ENCODE results near the gene OTX2. TPM values are rescaled to one million over a fixed set of nuclear protein-coding genes. Genes with fewer than 3 reads are reported as not detected.

Gene OTX2
- total RNA-seq, 2 experiments from 2014 or later, result not detected

DNA sequence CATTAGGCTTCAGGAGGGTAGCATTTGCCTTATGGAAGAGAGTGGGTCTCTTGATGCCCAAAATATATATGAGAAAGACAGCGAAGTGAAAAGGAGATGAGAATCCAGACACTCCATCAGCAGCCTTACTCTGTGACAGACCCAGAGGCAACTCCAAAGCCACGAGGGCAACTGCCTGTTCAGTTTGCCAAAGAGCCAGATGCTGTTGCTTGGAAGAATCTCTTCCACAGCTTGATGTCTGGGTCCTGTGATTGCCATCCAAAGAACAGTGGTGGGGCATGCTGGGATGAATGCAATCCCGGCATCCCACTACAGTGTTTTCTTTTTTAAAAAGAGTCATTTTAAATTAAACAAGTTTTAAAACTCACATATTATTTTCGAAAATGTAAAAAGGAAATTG is 10.9 kb upstream of the OTX2 start:
- TF ChIP-seq CTCF (IDR thresholded peaks at IDR 0.05), result no peak
- no peak overlapping the region for H3K27ac ChIP-seq (ENCODE audit: low read depth in 1 of 2, low read length in 2 of 2)
- no peaks in the 10 kb centered on the region for H3K36me3 Mint-ChIP-seq (ENCODE audit: low read depth)
- no peaks in the 10 kb centered on the region for H3K36me3 ChIP-seq (ENCODE audit: insufficient read depth, low read length)
- intact Hi-C loops (cut with DNase I, micrococcal nuclease), result no loop called here
- H3K4me3 Mint-ChIP-seq, result no peak overlapping the region
- peaks cover 14 to 37% of the 10 kb centered on the region in 2 experiments for H3K27me3 ChIP-seq (ENCODE audit: control insufficient read depth in 1 of 2, insufficient read depth in 2 of 2, low read length in 2 of 2)
- H3K9me3 Mint-ChIP-seq, result no peaks in the 10 kb centered on the region
- H3K4me1 ChIP-seq (ENCODE audit: insufficient read depth, low read length), result no peaks in the 10 kb centered on the region
- POLR2A ChIA-PET, result no interaction called here
- no peak overlapping the region for H3K27ac Mint-ChIP-seq
- DNase-seq (no peak), ATAC-seq (ENCODE audit: poor library complexity) (no peak)
- no peak overlapping the region for H3K4me3 ChIP-seq (ENCODE audit: low read length)
- no peaks in the 10 kb centered on the region for H3K4me1 Mint-ChIP-seq (ENCODE audit: low read depth)
- H3K9me3 ChIP-seq (ENCODE audit: control insufficient read depth in 1 of 2, insufficient read depth in 1 of 2, low read length in 2 of 2), result peaks cover 0 to 18% of the 10 kb centered on the region in 2 experiments
- H3K27me3 Mint-ChIP-seq, result peaks cover 74% of the 10 kb centered on the region
- CTCF ChIA-PET, result no interaction called here

DNA sequence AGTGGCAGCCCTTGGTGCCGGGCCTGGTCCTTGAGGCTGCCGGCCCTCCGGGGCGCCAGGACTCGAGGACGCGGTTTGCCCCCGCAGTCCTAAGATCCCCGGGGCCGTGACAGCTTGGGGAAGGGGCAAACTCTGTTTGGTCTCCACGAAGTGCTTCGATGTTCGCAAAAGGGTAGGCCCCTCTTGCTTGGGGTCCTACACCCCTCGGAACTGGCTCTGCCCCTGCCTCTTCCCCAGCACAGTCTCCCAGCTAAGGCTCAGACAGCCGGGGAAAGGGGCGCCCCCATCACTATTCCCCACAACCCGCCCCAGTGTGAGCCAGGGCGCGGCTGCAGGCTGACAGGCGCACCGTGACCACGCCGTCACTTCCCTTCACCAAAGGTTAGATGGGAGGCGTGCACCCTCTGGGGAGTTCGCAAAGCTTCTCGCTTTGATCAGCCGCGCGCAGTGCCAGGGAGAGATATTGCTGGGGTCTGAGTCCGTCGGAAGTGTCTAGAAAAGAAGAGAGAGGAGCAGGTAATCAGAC is 7.2 kb upstream of the OTX2 start:
- no peak overlapping the region for H3K4me3 ChIP-seq (ENCODE audit: low read length)
- H3K27me3 Mint-ChIP-seq, result peaks cover 86% of the 10 kb centered on the region
- CTCF ChIA-PET, result no interaction called here
- no peaks in the 10 kb centered on the region for H3K4me1 ChIP-seq (ENCODE audit: insufficient read depth, low read length)
- TF ChIP-seq CTCF (IDR thresholded peaks at IDR 0.05), result no peak
- no peak for DNase-seq
- H3K36me3 Mint-ChIP-seq (ENCODE audit: low read depth), result no peaks in the 10 kb centered on the region
- no peak overlapping the region for H3K4me3 Mint-ChIP-seq
- no peaks in the 10 kb centered on the region for H3K36me3 ChIP-seq (ENCODE audit: insufficient read depth, low read length)
- no peaks in the 10 kb centered on the region for H3K4me1 Mint-ChIP-seq (ENCODE audit: low read depth)
- ATAC-seq (ENCODE audit: poor library complexity), result no peak
- intact Hi-C loops (cut with DNase I, micrococcal nuclease), result no loop called here
- no peaks in the 10 kb centered on the region for H3K9me3 Mint-ChIP-seq
- H3K9me3 ChIP-seq (ENCODE audit: control insufficient read depth in 1 of 2, insufficient read depth in 1 of 2, low read length in 2 of 2), result peaks cover 0 to 18% of the 10 kb centered on the region in 2 experiments
- H3K27ac Mint-ChIP-seq, result no peak overlapping the region
- POLR2A ChIA-PET, result no interaction called here
- H3K27ac ChIP-seq (ENCODE audit: low read depth in 1 of 2, low read length in 2 of 2), result no peak overlapping the region
- peaks cover 31 to 68% of the 10 kb centered on the region in 2 experiments for H3K27me3 ChIP-seq (ENCODE audit: control insufficient read depth in 1 of 2, insufficient read depth in 2 of 2, low read length in 2 of 2)

DNA sequence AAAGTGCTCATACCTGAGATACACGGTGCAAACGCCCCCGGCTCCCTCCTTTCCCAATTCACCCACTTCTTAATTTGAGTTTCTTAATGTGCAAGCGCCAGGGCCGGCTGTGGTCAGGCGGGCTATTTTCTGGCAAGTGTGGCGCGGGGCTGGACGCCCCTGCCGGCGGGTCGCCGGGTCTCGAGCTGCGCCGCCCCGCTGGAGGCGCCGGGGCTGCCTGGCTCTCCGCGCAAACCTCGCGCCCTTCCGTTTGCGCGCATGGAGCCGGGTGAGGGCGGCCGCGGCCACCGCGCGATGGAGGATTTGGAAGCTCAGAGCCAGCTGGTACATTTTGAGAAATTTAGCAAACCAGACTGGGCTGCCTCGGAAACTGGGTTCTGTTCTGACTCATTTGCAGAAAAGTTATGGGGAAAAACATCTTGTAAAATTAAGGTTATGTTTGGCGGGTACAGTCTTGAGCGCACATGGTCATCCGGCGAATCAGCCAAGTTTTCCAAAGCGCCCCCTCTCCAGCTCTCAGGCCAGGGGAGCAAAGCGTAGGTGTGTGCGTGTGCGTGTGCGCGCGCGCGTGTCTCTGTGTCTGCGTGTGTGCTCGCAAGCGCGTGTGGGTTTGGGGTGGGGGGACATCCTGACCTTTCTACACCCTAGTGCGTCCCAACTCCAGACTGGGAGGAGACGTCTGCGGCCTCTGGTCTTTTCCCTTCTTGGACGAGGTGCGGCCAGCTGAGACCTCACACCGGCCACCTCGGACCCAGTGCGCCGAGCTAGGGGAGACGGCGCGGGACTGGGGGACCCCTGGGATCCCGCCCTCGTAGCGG is 6.5 kb upstream of the OTX2 start:
- Mint-ChIP-seq H3K4me3 (no peak overlapping the region), H3K27me3 (peaks cover 83% of the 10 kb centered on the region), H3K36me3 (ENCODE audit: low read depth) (no peaks in the 10 kb centered on the region), H3K27ac (no peak overlapping the region), H3K4me1 (ENCODE audit: low read depth) (no peaks in the 10 kb centered on the region), H3K9me3 (no peaks in the 10 kb centered on the region)
- H3K9me3 ChIP-seq (ENCODE audit: control insufficient read depth in 1 of 2, insufficient read depth in 1 of 2, low read length in 2 of 2), result peaks cover 0 to 24% of the 10 kb centered on the region in 2 experiments
- no peak for DNase-seq
- TF ChIP-seq CTCF (IDR thresholded peaks at IDR 0.05), result no peak
- ChIA-PET POLR2A (no interaction called here), CTCF (no interaction called here)
- no peaks in the 10 kb centered on the region for H3K4me1 ChIP-seq (ENCODE audit: insufficient read depth, low read length)
- H3K27me3 ChIP-seq (ENCODE audit: control insufficient read depth in 1 of 2, insufficient read depth in 2 of 2, low read length in 2 of 2), result peaks cover 35 to 73% of the 10 kb centered on the region in 2 experiments
- no peak overlapping the region for H3K4me3 ChIP-seq (ENCODE audit: low read length)
- no peaks in the 10 kb centered on the region for H3K36me3 ChIP-seq (ENCODE audit: insufficient read depth, low read length)
- intact Hi-C loops (cut with DNase I, micrococcal nuclease), result no loop called here
- no peak for ATAC-seq (ENCODE audit: poor library complexity)
- H3K27ac ChIP-seq (ENCODE audit: low read depth in 1 of 2, low read length in 2 of 2), result no peak overlapping the region
